B cell (primary cell): Measurements from ENCODE around the gene NBEA. TPM values are rescaled to one million over a fixed set of nuclear protein-coding genes. Genes with fewer than 3 reads are reported as not detected.

ENCODE experiments used
- ATAC-seq: fragments of 200-7000 bp; cut with Tn5 transposase; one replicate; pipeline ENCODE4 v1.10.0; 2021; ENCODE audit warnings: low read depth, mild to moderate bottlenecking, moderate number of reproducible peaks, moderate library complexity
- CTCF ChIA-PET: fragments of 350-600 bp; sonication (Branson Sonifier 250); formaldehyde crosslinking; loops from one replicate; lab custom pipeline; 2021; ENCODE audit warnings: antibody characterized with exemption, inconsistent platforms; lab: Charles Lee
- POLR2A ChIA-PET: fragments of 350-600 bp; sonication (Branson Sonifier 250); formaldehyde crosslinking; loops from one replicate; lab custom pipeline; 2021; ENCODE audit warnings: antibody characterized with exemption; lab: Charles Lee
- DNase-seq: peaks from one replicate; pipeline ENCODE4 v3.0.0; 2013
- H2AFZ ChIP-seq: 2 replicates; pipeline ENCODE4 v1.6.1; 2012; ENCODE audit warnings: mild to moderate bottlenecking, low read depth, low read length; ENCODE audit not compliant: insufficient read depth, poor library complexity, severe bottlenecking
- H3K27ac ChIP-seq, 2 donors: 1 replicate in 1 of 2; 2 replicates in 1 of 2; pipeline ENCODE4 v1.5.1; 2012 to 2013; ENCODE audit warnings: low read length in 2 of 2, mild to moderate bottlenecking in 2 of 2, moderate library complexity in 1 of 2
- H3K27me3 ChIP-seq, 4 experiments: fragments of 200-600 bp in 1 of 4; sonication (generic) in 1 of 4; replicated peaks in 1 of 4; 1 replicate in 2 of 4; 2 replicates in 2 of 4; pipeline versions ENCODE4 v1.6.1 to v1.7.0; 2013 to 2016; ENCODE audit warnings: low read length in 3 of 4, mild to moderate bottlenecking in 2 of 4, mixed read lengths in 1 of 4, moderate library complexity in 1 of 4; ENCODE audit not compliant: insufficient read depth in 4 of 4, control insufficient read depth in 3 of 4; ENCODE audit errors: control extremely low read depth in 1 of 4
- H3K36me3 ChIP-seq, 2 experiments: replicated peaks in 1 of 2; 1 replicate in 1 of 2; 2 replicates in 1 of 2; pipeline versions ENCODE4 v1.6.1 to v1.7.1; 2013; ENCODE audit warnings: low read length in 1 of 2; ENCODE audit not compliant: insufficient read depth in 2 of 2, control insufficient read depth in 1 of 2; ENCODE audit errors: control extremely low read depth in 1 of 2, extremely low read depth in 1 of 2
- H3K4me1 ChIP-seq, 2 donors: fragments of 200-600 bp in 1 of 2; sonication (generic) in 1 of 2; 1 replicate in 1 of 2; 2 replicates in 1 of 2; pipeline versions ENCODE4 v1.5.1 to v1.6.1; 2013 to 2017; ENCODE audit warnings: low read length in 2 of 2; ENCODE audit not compliant: control insufficient read depth in 2 of 2, insufficient read depth in 2 of 2
- H3K4me2 ChIP-seq: replicated peaks from 2 replicates; pipeline ENCODE3; 2012; ENCODE audit warnings: mild to moderate bottlenecking, low read depth, low read length; ENCODE audit not compliant: poor library complexity, severe bottlenecking
- H3K4me3 ChIP-seq, 5 experiments: fragments of 200-600 bp in 1 of 5; sonication (generic) in 1 of 5; 1 replicate in 3 of 5; 2 replicates in 2 of 5; pipeline versions ENCODE4 v1.5.1 to v1.7.0; 2011 to 2016; ENCODE audit warnings: low read length in 4 of 5, mild to moderate bottlenecking in 4 of 5, low read depth in 2 of 5, control low read depth in 1 of 5, moderate library complexity in 1 of 5; ENCODE audit not compliant: insufficient read depth in 1 of 5; ENCODE audit errors: control extremely low read depth in 1 of 5, extremely low read depth in 1 of 5
- H3K79me2 ChIP-seq: fragments of 200-600 bp; sonication (generic); one replicate; pipeline ENCODE4 v1.6.0; 2016; ENCODE audit warnings: low read length; ENCODE audit not compliant: control insufficient read depth, insufficient read depth
- H3K9ac ChIP-seq: fragments of 200-600 bp; sonication (generic); 2 replicates; pipeline ENCODE4 v1.6.1; 2017; ENCODE audit warnings: mild to moderate bottlenecking, low read length, moderate library complexity
- H3K9me3 ChIP-seq, 3 donors: one replicate each; pipeline versions ENCODE4 v1.6.1 to v1.7.1; 2013; ENCODE audit warnings: low read length in 2 of 3; ENCODE audit not compliant: control insufficient read depth in 2 of 3, insufficient read depth in 1 of 3; ENCODE audit errors: control extremely low read depth in 1 of 3
- H4K20me1 ChIP-seq: 2 replicates; pipeline ENCODE4 v1.6.0; 2012; ENCODE audit warnings: mild to moderate bottlenecking, low read length; ENCODE audit not compliant: insufficient read depth, control insufficient read depth, poor library complexity, severe bottlenecking
- H3K27ac Mint-ChIP-seq: one replicate; pipeline ENCODE4 v1.8.0; 2021; ENCODE audit warnings: mixed read lengths
- H3K27me3 Mint-ChIP-seq: one replicate; pipeline ENCODE4 v1.8.0; 2021; ENCODE audit warnings: mixed read lengths
- H3K4me1 Mint-ChIP-seq: one replicate; pipeline ENCODE4 v1.8.0; 2021; ENCODE audit warnings: mixed read lengths
- H3K4me3 Mint-ChIP-seq: one replicate; pipeline ENCODE4 v1.8.0; 2021; ENCODE audit warnings: mixed read lengths
- H3K9me3 Mint-ChIP-seq: one replicate; pipeline ENCODE4 v1.8.0; 2022; ENCODE audit warnings: mixed read lengths; ENCODE audit not compliant: insufficient read depth
- CTCF ChIP-seq: fragments of 200-600 bp; IDR thresholded peaks from one replicate; pipeline ENCODE4 v1.8.0; 2022; ENCODE audit warnings: antibody characterized with exemption, mild to moderate bottlenecking
- EZH2 ChIP-seq: IDR thresholded peaks from 2 replicates; pipeline ENCODE4 v1.6.1; 2012; ENCODE audit warnings: borderline replicate concordance, low read depth, mild to moderate bottlenecking, moderate library complexity, low read length; ENCODE audit not compliant: insufficient read depth, poor library complexity, severe bottlenecking
- WGBS: methylation state at CpG from one replicate; pipeline ENCODE4 v1.1.5; 2013; ENCODE audit warnings: missing lambda C conversion rate; ENCODE audit not compliant: insufficient coverage; 5-methylcytosine and 5-hydroxymethylcytosine counted together
- intact Hi-C: fragments of 100-400 bp; cut with micrococcal nuclease; formaldehyde crosslinking; loops from one replicate; pipeline ENCODE4 v1.10.0; 2022
- polyA plus RNA-seq: library from polyadenylated mRNA; depleted of rRNA; stranded (reverse); fragments of >200 nt; gene quantifications from 2 replicates; pipeline ENCODE4 v1.2.3, GENCODE V29; 2012
- total RNA-seq, 2 donors: library from RNA; stranded (reverse); fragments of 120-200 nt in 1 of 2; gene quantifications; 1 replicate in 1 of 2; 2 replicates in 1 of 2; pipeline versions ENCODE4 v1.2.3 to v1.2.4, GENCODE V29; 2013 to 2022

The NBEA gene
- total and polyA plus RNA-seq, 2 donors (not counting 1 experiment from before 2014, with no cell fraction given) = 1.5 to 10.7 TPM

GRCh38 chr13:35356572-35356971 lies 414.5 kb downstream of the NBEA start:
- Histone ChIP-seq H3K4me1 (no peaks in the 10 kb centered on the region), H3K4me2 (no peak overlapping the region), H3K27me3 (no peaks in the 10 kb centered on the region), H3K79me2 (no peaks in the 10 kb centered on the region), H3K9me3 (no peaks in the 10 kb centered on the region), H3K4me3 (no peak overlapping the region), H4K20me1 (no peaks in the 10 kb centered on the region), H3K9ac (no peak overlapping the region), H2AFZ (no peak overlapping the region), H3K36me3 (no peaks in the 10 kb centered on the region), H3K27ac (no peak overlapping the region)
- no peaks in the 10 kb centered on the region for H3K27me3 Mint-ChIP-seq
- ATAC-seq (no peak), DNase-seq (no peak)
- H3K4me1 Mint-ChIP-seq = peaks cover 4% of the 10 kb centered on the region
- ChIA-PET CTCF (no interaction called here), POLR2A (no interaction called here)
- intact Hi-C loops = no loop called here
- 60% methylated on average over 2 of the region's 2 CpGs for WGBS
- no peak overlapping the region for H3K4me3 Mint-ChIP-seq
- no peak overlapping the region for H3K27ac Mint-ChIP-seq
- no peaks in the 10 kb centered on the region for H3K9me3 Mint-ChIP-seq
- TF ChIP-seq EZH2 = no peak
- no peak for TF ChIP-seq CTCF

GRCh38 chr13:35365883-35366282 lies 423.8 kb downstream of the NBEA start:
- no peak overlapping the region for H2AFZ ChIP-seq
- ATAC-seq (no peak), DNase-seq (no peak)
- POLR2A ChIA-PET = no interaction called here
- no peak overlapping the region for H3K27ac ChIP-seq
- no peaks in the 10 kb centered on the region for H3K27me3 Mint-ChIP-seq
- H4K20me1 ChIP-seq = no peaks in the 10 kb centered on the region
- no peaks in the 10 kb centered on the region for H3K79me2 ChIP-seq
- WGBS = no CpG with 5 or more reads among the region's 1 CpG
- no peak overlapping the region for H3K27ac Mint-ChIP-seq
- no peaks in the 10 kb centered on the region for H3K36me3 ChIP-seq
- H3K4me1 Mint-ChIP-seq = no peaks in the 10 kb centered on the region
- H3K4me3 ChIP-seq = no peak overlapping the region
- H3K9me3 ChIP-seq = peaks cover 0 to 2% (median 0%) of the 10 kb centered on the region in 3 donors
- no peaks in the 10 kb centered on the region for H3K4me1 ChIP-seq
- CTCF ChIA-PET = no interaction called here
- H3K27me3 ChIP-seq = no peaks in the 10 kb centered on the region
- H3K4me2 ChIP-seq = no peak overlapping the region
- intact Hi-C loops = no loop called here
- H3K9me3 Mint-ChIP-seq = peaks cover 5% of the 10 kb centered on the region
- H3K9ac ChIP-seq = no peak overlapping the region
- no peak for TF ChIP-seq CTCF
- TF ChIP-seq EZH2 = no peak
- H3K4me3 Mint-ChIP-seq = no peak overlapping the region
